A549 treated with ZK216348 at 1 μM for 4 hours (cell line): ENCODE data around the gene KLF14. TPM values are rescaled to one million over a fixed set of nuclear protein-coding genes. Genes with fewer than 3 reads are reported as not detected.

Experiments used
- total RNA-seq: library from RNA; stranded (reverse); fragments of 200-300 nt; extraction: Qiagen RNA extraction; gene quantifications from 5 replicates; pipeline ENCODE4 v1.2.3, GENCODE V29; 2022; ENCODE audit warnings: low read depth

Gene KLF14
- total RNA-seq = not detected in 5 replicates

GRCh38 chr7:130733931-130734814 lies at the start of gene KLF14:
TSS of gene KLF14 (minus strand) at chr7:130734207. CDS start at chr7:130734033, 174 bp downstream.

Other genes with a start within 250 kb of the KLF14 start
- 34.3 to 42.6 TPM (median 39.5 TPM) in 5 replicates for gene MEST, start 242.1 kb downstream of the KLF14 start, total RNA-seq
- 12.9 to 15.1 TPM (median 14.0 TPM) in 5 replicates for gene COPG2, start 65.5 kb downstream of the KLF14 start, total RNA-seq
- gene TSGA13, start 47.7 kb downstream of the KLF14 start, total RNA-seq = not detected in 5 replicates